ENCODE measurements around the gene HSFX3.
"Not testable (repeated sequence)": the region's sequence is repeated elsewhere in the genome, so short reads cannot be mapped to it uniquely, and the experiment has no call there.

HSFX3 gene

GRCh38 chrX:149513825-149514428, 35.8 kb downstream of the HSFX3 start:
- DNase-seq: no peak

DNA sequence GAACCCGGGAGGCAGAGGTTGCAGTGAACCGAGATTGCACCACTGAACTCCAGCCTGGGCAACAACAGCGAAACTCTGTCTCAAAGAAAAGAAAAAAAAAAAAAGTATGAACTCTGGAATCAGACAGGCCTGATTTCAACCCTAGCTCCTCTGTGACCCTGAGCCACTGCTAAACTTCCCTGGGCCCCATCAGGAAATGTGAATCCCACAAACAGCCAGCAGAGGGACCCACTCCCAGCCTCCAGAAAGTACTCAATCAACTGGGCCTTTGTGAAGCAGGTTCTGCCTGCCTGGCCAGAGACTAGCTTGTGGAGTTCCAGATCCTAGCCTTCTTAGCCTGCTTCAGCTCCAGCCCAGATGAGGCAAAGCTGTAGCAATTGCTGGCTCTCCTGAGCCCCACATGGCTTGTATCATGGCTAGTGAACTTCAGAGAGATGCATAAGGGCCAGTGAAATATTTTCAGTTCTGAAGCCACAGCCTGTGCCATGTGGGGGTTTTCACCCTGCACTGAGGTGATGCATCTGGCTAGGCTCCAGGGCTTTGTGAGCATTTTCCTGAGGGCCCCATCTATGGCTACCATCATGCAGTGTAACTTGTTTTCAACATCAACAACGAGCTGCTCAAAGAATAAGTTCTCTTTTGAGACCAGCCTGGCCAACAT, 37.4 kb downstream of the HSFX3 start:
- DNase-seq: peak; percentile 80

DNA sequence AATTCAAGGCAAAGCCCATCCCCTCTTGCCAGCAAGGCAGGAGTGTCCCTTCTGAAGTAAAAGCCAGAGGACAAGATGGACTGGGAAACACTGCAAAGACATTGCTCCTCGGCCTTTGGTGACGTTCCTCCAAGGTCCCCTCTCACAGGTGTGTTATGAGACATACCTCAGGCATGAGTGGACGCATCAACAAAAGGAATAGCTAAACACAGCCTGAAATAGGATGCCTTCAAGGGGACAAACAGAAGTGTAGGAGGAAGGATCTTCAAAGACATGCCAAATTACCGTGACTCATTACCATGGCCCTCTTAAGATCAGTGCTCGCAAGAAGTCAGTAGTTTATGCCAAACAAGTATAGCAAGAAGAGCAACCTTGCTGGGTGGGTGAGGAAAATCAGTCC, 38.6 kb downstream of the HSFX3 start:
- no peak for DNase-seq

GRCh38 chrX:149510386-149510785, 39.3 kb downstream of the HSFX3 start:
- peak; percentile 46 for DNase-seq

DNA sequence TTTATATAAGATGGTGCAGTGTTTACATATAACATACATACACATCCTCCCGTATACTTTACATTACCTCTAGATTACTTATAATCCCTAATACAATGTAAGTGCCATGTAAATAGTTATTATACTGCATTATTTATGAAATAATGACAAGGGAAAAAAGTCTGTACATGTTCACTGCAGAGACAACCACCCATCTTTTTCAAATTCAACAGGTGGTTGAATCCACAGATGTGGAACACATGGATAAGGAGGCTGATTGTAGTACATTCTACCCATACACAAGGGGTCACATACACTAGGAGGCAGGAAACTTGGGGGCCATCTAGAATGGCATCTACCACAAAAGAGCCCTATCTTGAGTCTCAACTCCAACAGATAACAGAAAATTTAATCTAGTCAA, 41.3 kb downstream of the HSFX3 start:
- DNase-seq: no peak

GRCh38 chrX:149506349-149506748, 43.4 kb downstream of the HSFX3 start:
- DNase-seq: no peak

DNA sequence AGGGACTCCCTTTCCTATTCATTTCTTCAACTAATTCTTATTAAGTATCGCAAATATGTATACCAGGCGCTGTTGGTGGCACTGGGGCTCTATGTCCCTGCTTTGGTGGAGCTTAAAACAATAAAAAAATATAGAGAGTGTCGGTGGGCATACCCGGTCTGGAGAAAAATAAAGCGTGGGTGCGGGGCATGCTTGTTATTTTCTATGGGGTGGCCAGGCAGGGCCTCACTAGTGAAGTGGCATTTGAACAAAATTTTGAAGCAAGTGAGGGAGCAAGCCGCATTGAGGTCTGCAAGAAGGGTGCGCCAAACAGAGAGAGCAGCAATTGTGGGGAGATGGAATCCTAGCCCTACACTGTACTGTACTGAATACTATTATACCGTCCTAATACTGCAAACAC, 44.1 kb downstream of the HSFX3 start:
- DNase-seq: no peak

- peak; percentile 96 for DNase-seq
Measured at GRCh38 chrX:149504915-149505651, 44.6 kb downstream of the HSFX3 start, which contains the start of gene IDS. Gene IDS (minus strand): TSS chrX:149505306. CDS start chrX:149505137, 169 bp downstream.

- peak; percentile 73 for DNase-seq
Measured at GRCh38 chrX:149504226-149504914, 45.4 kb downstream of the HSFX3 start.

GRCh38 chrX:149503446-149503845, 46.3 kb downstream of the HSFX3 start:
- peak; percentile 83 for DNase-seq

DNA sequence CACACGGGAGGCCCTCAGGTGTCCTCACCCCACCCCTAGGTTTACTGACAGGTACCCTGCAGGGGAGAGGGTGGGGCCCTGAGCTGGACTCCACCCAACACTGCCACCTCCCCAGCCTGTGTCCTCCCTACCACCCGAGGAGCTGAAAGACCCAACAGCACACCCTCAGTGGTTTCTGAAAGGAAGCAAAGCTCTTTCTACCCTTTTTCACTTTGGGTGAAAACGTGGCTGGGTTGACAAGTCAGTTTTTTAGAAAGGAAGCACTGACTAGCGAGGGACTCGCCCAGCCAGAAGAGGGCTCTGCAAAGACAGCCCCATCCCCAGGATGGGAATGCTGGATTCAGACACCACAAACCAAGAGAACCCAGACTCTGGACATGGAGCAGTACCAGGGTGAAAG, 46.8 kb downstream of the HSFX3 start:
- not testable (repeated sequence) for DNase-seq

GRCh38 chrX:149499766-149500165, 50.0 kb downstream of the HSFX3 start:
- DNase-seq: no peak

- DNase-seq: no peak
Measured at GRCh38 chrX:149498767-149499166, 51.0 kb downstream of the HSFX3 start.

All from DMS53 (cell line).